NCI-H82 treated with DMSO at 0.1 percent for 48 hours (cell line): ENCODE results near the gene FRMD4A.

Source experiments
- DNase-seq: peaks from one replicate; lab custom pipeline; 2025; ENCODE audit not compliant: unreplicated experiment; lab: John Stamatoyannopoulos, UW

The FRMD4A gene

DNA sequence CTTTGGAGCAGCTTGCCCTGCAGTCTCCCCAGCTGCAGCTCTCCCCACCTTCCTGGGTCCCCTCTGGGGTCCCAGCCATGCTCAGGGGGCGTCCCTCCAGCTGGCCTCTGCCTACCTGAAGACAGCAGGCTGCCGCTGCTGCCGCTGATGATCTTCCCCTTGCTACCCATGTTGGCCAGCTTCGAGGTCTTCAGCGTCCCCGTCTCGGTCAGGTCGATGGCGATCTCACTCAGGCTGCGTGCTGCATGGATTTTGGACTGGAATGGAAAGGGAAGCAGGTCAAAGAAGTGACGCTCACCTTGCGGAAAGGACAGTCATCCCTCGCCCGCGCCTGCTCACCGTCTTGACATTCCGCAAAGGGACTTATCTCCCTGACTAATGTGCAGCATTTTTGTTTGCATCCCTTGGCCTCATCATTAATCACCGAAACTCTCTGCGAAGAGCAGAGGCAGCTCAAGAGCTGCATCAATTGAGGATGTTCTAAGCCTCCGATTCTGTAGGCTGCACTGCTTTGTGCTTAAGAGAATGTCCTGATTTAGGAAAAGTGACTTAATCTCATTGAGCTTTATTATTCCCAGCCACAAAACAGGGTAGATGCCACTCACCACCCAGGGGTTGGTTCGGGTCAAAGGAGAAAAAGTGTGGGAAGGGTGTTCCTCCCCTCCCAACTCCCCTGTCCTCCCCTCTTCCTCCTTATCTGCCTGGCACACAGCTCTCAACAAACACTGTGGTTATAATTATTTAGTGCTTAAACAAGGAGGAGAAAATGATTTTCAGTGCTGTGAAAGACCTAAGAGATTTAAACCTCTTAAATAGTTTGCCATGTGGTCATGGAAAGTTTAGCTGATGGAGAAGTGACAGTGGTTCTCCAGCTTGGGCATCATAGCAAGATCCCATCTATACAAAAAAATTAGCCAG lies 636.7 kb downstream of the FRMD4A start:
- no peak for DNase-seq

GRCh38 chr10:13690281-13690825 lies 640.4 kb downstream of the FRMD4A start:
- no peak for DNase-seq

GRCh38 chr10:13686331-13686752 lies 644.4 kb downstream of the FRMD4A start:
- DNase-seq, result no peak

- no peak for DNase-seq
Observed at GRCh38 chr10:13685885-13686284, 644.8 kb downstream of the FRMD4A start.

GRCh38 chr10:13684806-13685482 lies 645.8 kb downstream of the FRMD4A start:
- DNase-seq, result no peak

DNA sequence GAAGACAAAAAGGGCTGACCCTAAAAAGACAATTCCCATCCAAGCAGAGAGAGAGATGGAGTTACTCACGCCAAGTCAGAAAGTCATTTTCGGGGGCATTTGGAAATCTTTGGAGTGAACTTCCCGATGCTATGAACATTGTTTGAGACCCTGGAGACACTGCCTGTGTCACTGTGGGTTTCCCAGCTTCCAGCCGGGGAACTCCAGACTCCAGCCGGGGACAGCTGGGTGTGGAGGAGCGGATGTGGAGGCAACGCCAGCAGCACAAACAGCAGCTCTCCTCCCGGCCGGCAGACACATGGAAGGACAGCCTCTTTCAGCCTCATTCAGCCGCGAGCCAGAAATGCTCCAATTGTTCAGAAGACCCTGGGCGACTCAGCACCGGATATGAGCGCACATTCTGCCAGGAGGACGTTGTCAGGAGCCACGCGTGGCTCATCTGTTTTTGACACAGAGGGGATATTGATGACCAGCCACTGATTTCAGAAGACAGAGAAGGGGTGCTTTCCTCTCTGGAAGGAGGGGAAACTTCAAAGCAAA lies 646.4 kb downstream of the FRMD4A start:
- DNase-seq, result no peak

GRCh38 chr10:13683017-13683416 lies 647.7 kb downstream of the FRMD4A start:
- no peak for DNase-seq

- DNase-seq, result no peak
Observed at GRCh38 chr10:13681960-13682359, 648.8 kb downstream of the FRMD4A start.

- DNase-seq, result no peak
Observed at GRCh38 chr10:13681528-13681927, 649.2 kb downstream of the FRMD4A start.

DNA sequence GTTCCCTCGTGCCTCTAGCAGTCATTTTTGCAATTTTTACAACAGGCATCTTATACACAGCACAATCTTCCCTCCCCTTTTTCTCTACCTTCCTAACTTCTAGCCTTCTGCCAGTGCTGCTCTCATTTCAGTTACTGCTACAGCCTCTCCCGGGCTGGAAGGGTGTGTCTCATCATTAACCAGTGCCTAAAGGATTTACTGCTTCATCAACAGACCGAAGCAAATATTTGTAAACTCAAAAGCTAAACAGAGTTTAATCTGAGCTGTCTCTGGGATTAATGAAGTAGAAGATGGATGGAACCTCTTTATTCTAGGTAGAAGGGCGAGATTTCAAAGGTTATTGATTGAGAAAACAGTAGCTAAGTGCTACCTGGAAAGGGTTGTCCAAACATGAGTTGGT lies 649.6 kb downstream of the FRMD4A start:
- DNase-seq, result no peak

DNA sequence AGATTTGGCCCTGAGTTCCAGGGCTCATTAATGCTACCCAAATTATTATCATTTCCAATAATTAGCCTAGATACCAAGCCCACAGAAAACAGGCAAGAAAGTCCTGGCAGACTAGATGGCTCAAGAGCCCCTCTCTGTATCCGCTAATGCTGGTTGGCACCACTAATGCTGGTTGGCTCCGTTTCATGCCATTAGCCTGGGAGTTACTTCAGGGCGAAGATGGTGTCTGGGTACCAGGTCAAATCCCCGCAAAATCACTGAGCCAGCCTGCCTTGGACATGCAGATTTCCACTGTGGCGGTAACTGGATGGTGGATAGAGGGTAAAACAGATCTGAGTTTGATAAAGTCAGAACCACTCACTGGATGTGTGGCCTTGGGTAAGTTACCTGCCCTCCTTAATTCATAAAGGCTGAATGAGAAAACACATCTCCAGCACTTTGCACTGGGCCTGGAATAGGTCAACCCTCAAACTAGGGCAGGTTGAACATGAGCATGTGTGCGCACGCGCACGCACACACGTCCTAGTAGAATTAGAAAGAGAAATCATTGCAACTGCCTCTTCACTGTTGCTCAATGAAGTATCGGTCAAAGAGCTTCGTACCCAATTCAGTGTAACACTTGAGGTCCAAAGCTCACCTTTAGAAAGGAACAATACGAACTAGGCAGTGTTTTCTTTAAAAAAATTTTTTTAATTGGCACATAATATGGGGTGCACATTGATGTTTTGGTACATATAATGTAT lies 652.5 kb downstream of the FRMD4A start:
- no peak for DNase-seq

DNA sequence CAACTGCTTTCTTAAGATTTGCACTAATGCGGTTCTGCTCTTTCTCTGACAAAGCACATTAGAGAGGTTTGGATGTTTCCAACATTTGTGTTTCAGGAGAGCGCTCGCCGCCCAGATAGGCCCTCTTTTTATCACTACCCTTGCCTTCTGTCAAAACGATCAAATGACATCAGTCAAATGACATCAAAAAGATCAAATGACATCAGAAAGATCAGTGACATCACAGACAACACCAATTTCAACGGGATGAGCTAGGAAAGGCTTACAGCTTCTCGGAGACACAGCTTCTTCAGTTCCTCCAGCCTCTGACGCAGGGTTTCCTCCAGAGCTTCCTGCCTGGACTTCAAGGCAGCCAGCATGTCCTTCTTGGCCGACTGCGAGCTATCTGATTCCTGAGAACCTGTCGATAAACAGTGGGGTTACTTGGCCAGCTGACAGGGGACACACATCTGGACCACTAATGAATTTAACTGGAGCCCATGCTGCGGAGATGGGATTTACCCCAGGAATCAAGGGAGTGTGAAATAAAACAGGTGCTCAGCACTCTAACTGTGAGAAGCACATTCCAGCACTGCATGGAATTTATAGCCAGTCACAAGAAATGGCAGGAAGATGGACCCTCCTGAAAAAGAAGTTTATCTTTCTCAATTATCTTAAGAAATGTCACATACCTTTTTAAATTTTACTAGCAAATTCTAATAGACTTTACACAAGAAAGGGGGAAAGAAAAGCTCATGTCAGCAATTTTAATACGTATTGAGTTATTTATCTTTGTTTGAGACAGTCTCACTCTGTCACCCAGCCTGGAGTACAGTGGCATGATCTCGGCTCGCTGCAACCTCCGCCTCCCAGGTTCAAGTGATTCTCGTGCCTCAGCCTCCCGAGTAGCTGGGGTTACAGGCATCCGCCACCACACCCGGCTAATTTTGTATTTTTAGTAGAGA lies 655.8 kb downstream of the FRMD4A start:
- DNase-seq, result no peak

- DNase-seq, result peak; percentile 24
Observed at GRCh38 chr10:13673156-13673555, 657.6 kb downstream of the FRMD4A start.

GRCh38 chr10:13672548-13672947 lies 658.2 kb downstream of the FRMD4A start:
- DNase-seq, result peak; percentile 73

DNA sequence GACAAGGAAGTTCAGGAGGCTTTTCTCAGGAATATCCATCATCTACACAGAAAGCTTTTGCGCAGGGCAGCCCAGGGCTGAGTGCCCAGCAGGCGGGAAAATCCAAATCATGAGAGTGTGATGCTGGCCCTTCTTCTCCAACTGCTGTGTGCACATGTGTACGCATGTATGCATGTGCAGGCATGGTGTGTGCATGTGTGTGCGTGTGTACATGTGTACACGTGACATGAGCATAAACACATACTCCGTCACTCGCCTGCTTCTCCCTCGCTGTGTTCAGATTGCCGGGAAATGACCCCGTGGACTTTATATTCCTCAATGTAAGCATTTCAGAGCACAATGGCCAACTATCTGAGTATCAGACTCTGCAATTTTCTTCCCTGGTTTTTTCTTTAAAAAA lies 658.8 kb downstream of the FRMD4A start:
- DNase-seq, result no peak

DNA sequence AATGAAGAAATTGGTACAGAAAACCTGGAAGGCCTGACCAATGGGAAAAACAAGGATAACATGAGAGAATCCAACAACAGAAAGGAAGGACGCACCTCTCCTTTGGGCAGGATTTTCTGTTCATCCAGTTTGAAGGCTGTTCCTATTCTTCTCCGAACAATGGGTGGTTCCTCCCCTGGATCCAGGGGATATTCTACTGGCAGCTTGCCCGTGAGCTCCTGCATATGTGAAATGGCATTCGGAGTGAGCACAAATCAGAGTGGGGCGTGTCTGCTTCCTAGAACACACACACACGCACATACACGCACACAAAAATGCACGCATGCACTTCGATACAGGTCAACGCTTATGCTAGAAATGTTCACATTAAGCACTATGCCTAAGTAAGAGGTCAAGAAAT lies 660.4 kb downstream of the FRMD4A start:
- DNase-seq, result no peak

DNA sequence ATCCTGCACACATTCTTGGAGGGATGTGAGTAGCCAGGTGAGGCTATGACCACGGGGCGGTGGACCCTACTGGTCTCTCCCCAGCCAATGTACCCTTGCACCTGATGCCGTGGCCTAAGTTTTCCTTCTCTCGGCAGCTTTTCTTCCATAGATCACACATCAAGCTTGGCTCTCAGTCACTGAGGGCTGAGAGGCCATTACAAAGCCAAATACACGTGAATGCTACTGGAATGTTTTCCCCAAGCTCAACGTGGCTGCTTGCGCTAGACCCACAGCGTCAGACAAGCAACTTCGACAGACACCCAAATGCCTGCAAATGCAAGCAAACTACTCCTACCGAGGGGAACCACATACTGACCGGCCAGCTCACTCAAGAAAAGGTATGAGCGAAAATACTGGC lies 660.8 kb downstream of the FRMD4A start:
- DNase-seq, result no peak

DNA sequence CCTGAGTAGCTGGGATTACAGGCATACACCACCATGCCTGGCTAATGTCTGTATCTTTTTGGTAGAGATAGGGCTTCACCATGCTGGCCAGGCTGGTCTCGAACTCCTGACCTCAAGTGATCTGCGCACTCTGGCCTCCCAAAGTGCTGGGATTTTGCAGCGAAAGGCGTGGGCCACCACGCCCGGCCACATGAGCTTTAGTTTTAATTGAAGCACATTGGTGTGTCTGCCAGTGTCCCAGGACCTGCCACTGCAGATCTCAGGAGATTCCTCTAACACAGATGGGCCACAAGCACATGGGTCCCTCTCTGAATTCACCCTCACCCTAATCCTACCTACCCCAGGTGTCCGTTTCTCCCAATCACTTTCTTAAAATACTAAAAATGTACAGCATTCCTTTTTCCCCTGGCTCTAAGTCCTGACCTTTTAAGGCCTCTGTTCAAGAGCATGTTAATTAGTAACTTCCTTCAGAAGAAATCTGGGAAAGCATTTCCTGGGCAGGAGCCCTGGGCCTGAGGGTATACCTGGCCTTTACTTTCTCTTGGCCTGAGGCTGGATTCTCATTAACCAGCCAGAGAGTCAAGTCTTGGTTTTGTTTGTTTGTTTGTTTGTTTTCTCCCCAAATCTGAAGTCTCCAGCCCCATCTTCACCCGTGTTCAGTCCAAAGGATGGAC lies 661.4 kb downstream of the FRMD4A start:
- no peak for DNase-seq

DNA sequence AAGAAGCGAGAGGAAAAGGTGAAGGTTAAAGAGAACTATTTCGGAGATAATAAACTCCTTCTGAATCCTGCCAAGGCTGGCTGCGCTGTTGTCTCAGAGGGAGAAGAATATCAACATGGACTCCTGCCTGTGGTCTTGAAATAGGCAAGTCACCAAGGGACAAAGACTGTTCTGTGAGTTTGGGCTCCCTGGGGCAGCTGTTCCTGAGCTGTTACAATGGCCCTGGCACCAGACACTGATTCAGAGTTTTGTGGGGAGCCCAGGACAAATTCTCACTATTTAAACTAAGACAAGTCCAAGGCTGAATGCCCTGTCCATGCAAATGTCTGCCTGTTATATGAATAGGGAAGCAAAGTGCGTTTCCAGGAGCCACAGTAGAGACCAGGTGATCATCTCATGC lies 662.6 kb downstream of the FRMD4A start:
- no peak for DNase-seq
